Caco-2 (cell line): ENCODE data around the gene ZNF311. TPM values are rescaled to one million over a fixed set of nuclear protein-coding genes. Genes with fewer than 3 reads are reported as not detected.

Source experiments
- BruUV-seq: library from RNA; stranded (reverse); fragments of 400-500 nt; replicated peaks from 2 replicates; lab custom pipeline; 2021; lab: Mats Ljungman, UMichigan
- CTCF ChIA-PET: fragments of 300-600 bp; sonication (Branson Sonifier 250); formaldehyde crosslinking; loops from one replicate; lab custom pipeline; 2022; ENCODE audit warnings: antibody characterized with exemption; lab: Charles Lee
- POLR2A ChIA-PET: fragments of 300-600 bp; sonication (Branson Sonifier 250); formaldehyde crosslinking; loops from one replicate; lab custom pipeline; 2022; ENCODE audit warnings: antibody characterized with exemption; lab: Charles Lee
- DNase-seq, 2 experiments: peaks; one replicate each; pipeline versions ENCODE4 v3.0.0 to v3.0.0-alpha.2; 2020 to 2022
- H3K27me3 ChIP-seq: replicated peaks from 2 replicates; pipeline ENCODE4 v1.6.0; 2011; ENCODE audit warnings: low read length; ENCODE audit not compliant: control insufficient read depth, insufficient read depth
- H3K36me3 ChIP-seq: 2 replicates; pipeline ENCODE4 v1.5.1; 2011; ENCODE audit warnings: low read length; ENCODE audit not compliant: control insufficient read depth, insufficient read depth
- H3K4me1 ChIP-seq: fragments of 250-450 bp; sonication (Bioruptor Pico); 2 replicates; pipeline ENCODE4 v1.5.1; 2020; ENCODE audit warnings: mild to moderate bottlenecking
- H3K4me3 ChIP-seq: 2 replicates; pipeline ENCODE4 v1.5.1; 2011; ENCODE audit warnings: low read depth, mild to moderate bottlenecking, control low read depth, low read length
- H3K9me3 ChIP-seq: fragments of 250-450 bp; sonication (Bioruptor Pico); 2 replicates; pipeline ENCODE4 v1.5.1; 2020; ENCODE audit warnings: mild to moderate bottlenecking, moderate library complexity
- H3K27ac Mint-ChIP-seq: one replicate; pipeline ENCODE4 v1.8.0; 2022; ENCODE audit warnings: mixed read lengths; ENCODE audit not compliant: unreplicated experiment
- H3K27me3 Mint-ChIP-seq: one replicate; pipeline ENCODE4 v1.8.0; 2022; ENCODE audit warnings: mixed read lengths; ENCODE audit not compliant: insufficient read depth, unreplicated experiment
- H3K36me3 Mint-ChIP-seq: one replicate; pipeline ENCODE4 v1.8.0; 2022; ENCODE audit warnings: mild to moderate bottlenecking, mixed read lengths; ENCODE audit not compliant: insufficient read depth, unreplicated experiment
- H3K4me1 Mint-ChIP-seq: one replicate; pipeline ENCODE4 v1.8.0; 2022; ENCODE audit warnings: low read depth, mixed read lengths; ENCODE audit not compliant: unreplicated experiment
- H3K4me3 Mint-ChIP-seq: one replicate; pipeline ENCODE4 v1.8.0; 2022; ENCODE audit warnings: mild to moderate bottlenecking, moderate library complexity, mixed read lengths; ENCODE audit not compliant: unreplicated experiment
- H3K9me3 Mint-ChIP-seq: one replicate; pipeline ENCODE4 v1.8.0; 2022; ENCODE audit warnings: mixed read lengths; ENCODE audit not compliant: unreplicated experiment
- CTCF ChIP-seq, 2 experiments: fragments of 200-600 bp in 1 of 2; IDR thresholded peaks; 1 replicate in 1 of 2; 2 replicates in 1 of 2; pipeline versions ENCODE4 v1.5.1 to v1.8.0; 2011 to 2022; ENCODE audit warnings: antibody characterized with exemption in 1 of 2, control low read depth in 1 of 2, inconsistent platforms in 1 of 2, low read depth in 1 of 2, low read length in 1 of 2, mild to moderate bottlenecking in 1 of 2, moderate library complexity in 1 of 2; ENCODE audit not compliant: insufficient read depth in 1 of 2, severe bottlenecking in 1 of 2, unreplicated experiment in 1 of 2
- intact Hi-C: fragments of 100-400 bp; cut with micrococcal nuclease; formaldehyde crosslinking; loops from one replicate; pipeline ENCODE4 v1.10.0; 2022; ENCODE audit not compliant: unreplicated experiment
- total RNA-seq: library from RNA; stranded (reverse); gene quantifications from 2 replicates; pipeline ENCODE4 v1.2.3, GENCODE V29; 2022

Gene ZNF311
- total RNA-seq, 1 experiment from 2014 or later = 2.9 TPM

GRCh38 chr6:28980137-28980851 lies 24.8 kb downstream of the ZNF311 start:
- H3K27me3 Mint-ChIP-seq = peaks cover 4% of the 10 kb centered on the region
- H3K4me1 Mint-ChIP-seq = peaks cover 29% of the 10 kb centered on the region
- H3K9me3 ChIP-seq = no peaks in the 10 kb centered on the region
- no peaks in the 10 kb centered on the region for H3K9me3 Mint-ChIP-seq
- no peaks in the 10 kb centered on the region for H3K36me3 ChIP-seq
- DNase-seq = no peak
- H3K27ac Mint-ChIP-seq = peak overlapping the region; percentile 91
- no peak for TF ChIP-seq CTCF (IDR thresholded peaks at IDR 0.05; ENCODE audit: insufficient read depth in 1 of 2, low read depth in 1 of 2, low read length in 1 of 2, severe bottlenecking in 1 of 2, unreplicated experiment in 1 of 2)
- H3K36me3 Mint-ChIP-seq = peaks cover 38% of the 10 kb centered on the region
- ChIA-PET POLR2A (interaction anchor here (0.5 to 1.3 kb wide), 3 partner anchors 56 to 114 kb away, joined by 3 to 9 read pairs (median 4); partner anchors contain the start of gene TRIM27), CTCF (interaction anchor here (0.6 to 1.4 kb wide), 5 partner anchors 27 to 1926 kb away, joined by 3 to 8 read pairs (median 4); partner anchors contain the start of gene TRIM27)
- intact Hi-C loops = loop anchor here (5.0 kb wide), 1 partner anchor 188 kb away; no protein-coding TSS in a partner anchor
- H3K4me3 ChIP-seq = peak overlapping the region; percentile 74
- BruUV-seq = TSS peak; percentile 78
- no peaks in the 10 kb centered on the region for H3K27me3 ChIP-seq
- H3K4me3 Mint-ChIP-seq = peak overlapping the region; percentile 94
- 0 out of 2 replicates have a peak, but pooled peaks cover 4% of the 10 kb centered on the region for H3K4me1 ChIP-seq

GRCh38 chr6:28979679-28980078 lies 25.4 kb downstream of the ZNF311 start:
- Histone ChIP-seq H3K36me3 (no peaks in the 10 kb centered on the region), H3K9me3 (no peaks in the 10 kb centered on the region), H3K4me3 (no peak overlapping the region), H3K27me3 (no peaks in the 10 kb centered on the region), H3K4me1 (0 out of 2 replicates have a peak, but pooled peaks cover 4% of the 10 kb centered on the region)
- no peak for TF ChIP-seq CTCF (IDR thresholded peaks at IDR 0.05; ENCODE audit: insufficient read depth in 1 of 2, low read depth in 1 of 2, low read length in 1 of 2, severe bottlenecking in 1 of 2, unreplicated experiment in 1 of 2)
- Mint-ChIP-seq H3K27ac (no peak overlapping the region), H3K4me1 (peaks cover 29% of the 10 kb centered on the region), H3K9me3 (no peaks in the 10 kb centered on the region), H3K27me3 (peaks cover 4% of the 10 kb centered on the region), H3K36me3 (peaks cover 32% of the 10 kb centered on the region), H3K4me3 (peak overlapping the region; percentile 94)
- intact Hi-C loops = loop anchor here (5.0 kb wide), 1 partner anchor 187 kb away; no protein-coding TSS in a partner anchor
- no TSS peak for BruUV-seq
- ChIA-PET CTCF (no interaction called here), POLR2A (no interaction called here)
- DNase-seq = no peak

- DNase-seq = no peak
- Histone ChIP-seq H3K4me3 (no peak overlapping the region), H3K9me3 (no peaks in the 10 kb centered on the region), H3K4me1 (peaks cover 8% of the 10 kb centered on the region; the same call in 1 of the 2 replicates), H3K36me3 (no peaks in the 10 kb centered on the region), H3K27me3 (no peaks in the 10 kb centered on the region)
- TF ChIP-seq CTCF (IDR thresholded peaks at IDR 0.05; ENCODE audit: insufficient read depth in 1 of 2, low read depth in 1 of 2, low read length in 1 of 2, severe bottlenecking in 1 of 2, unreplicated experiment in 1 of 2) = no peak
- H3K27me3 Mint-ChIP-seq = peaks cover 4% of the 10 kb centered on the region
- no TSS peak for BruUV-seq
- H3K9me3 Mint-ChIP-seq = no peaks in the 10 kb centered on the region
- peaks cover 29% of the 10 kb centered on the region for H3K4me1 Mint-ChIP-seq
- peaks cover 29% of the 10 kb centered on the region for H3K36me3 Mint-ChIP-seq
- peak overlapping the region; percentile 94 for H3K4me3 Mint-ChIP-seq
- CTCF ChIA-PET = no interaction called here
- POLR2A ChIA-PET = no interaction called here
- no peak overlapping the region for H3K27ac Mint-ChIP-seq
- intact Hi-C loops = no loop called here
Observed at GRCh38 chr6:28978959-28979561, 26.1 kb downstream of the ZNF311 start.
